HEK293 (cell line): ENCODE measurements around the gene PRSS1.

ENCODE experiments used
- CTCF ChIP-seq: fragments of 450-650 bp; formaldehyde crosslinking; IDR thresholded peaks from 2 replicates; pipeline ENCODE4 v1.5.1; 2016; ENCODE audit warnings: missing biosample characterization, missing genetic modification characterization
- GLI2 ChIP-seq: fragments of 450-650 bp; formaldehyde crosslinking; IDR thresholded peaks from 2 replicates; pipeline ENCODE4; 2017; ENCODE audit warnings: missing biosample characterization, missing genetic modification characterization, low read depth, borderline replicate concordance
- GLI4 ChIP-seq: fragments of 450-650 bp; formaldehyde crosslinking; IDR thresholded peaks from 2 replicates; pipeline ENCODE4 v1.5.1; 2016; ENCODE audit warnings: missing biosample characterization, missing genetic modification characterization
- ZNF830 ChIP-seq: fragments of 450-650 bp; IDR thresholded peaks from 2 replicates; pipeline ENCODE4 v1.5.0; 2018; ENCODE audit warnings: missing biosample characterization, missing genetic modification characterization, low read depth, mild to moderate bottlenecking, moderate library complexity

- TF ChIP-seq ZNF830 (tag by site-specific recombination) (no peak), CTCF (no peak), GLI2 (tag by site-specific recombination) (no peak), GLI4 (tag by site-specific recombination) (no peak)
Measured at GRCh38 chr7:142740786-142741185, 8.5 kb upstream of the PRSS1 start.
